Fibroblast of skin of right quadriceps (primary cell): ENCODE measurements around the gene SRGAP1.
"Not testable (repeated sequence)": the region's sequence is repeated elsewhere in the genome, so short reads cannot be mapped to it uniquely, and the experiment has no call there.

ENCODE experiments used
- DNase-seq: peaks from one replicate; pipeline ENCODE4 v3.0.0-alpha.2; 2013

The SRGAP1 gene

DNA sequence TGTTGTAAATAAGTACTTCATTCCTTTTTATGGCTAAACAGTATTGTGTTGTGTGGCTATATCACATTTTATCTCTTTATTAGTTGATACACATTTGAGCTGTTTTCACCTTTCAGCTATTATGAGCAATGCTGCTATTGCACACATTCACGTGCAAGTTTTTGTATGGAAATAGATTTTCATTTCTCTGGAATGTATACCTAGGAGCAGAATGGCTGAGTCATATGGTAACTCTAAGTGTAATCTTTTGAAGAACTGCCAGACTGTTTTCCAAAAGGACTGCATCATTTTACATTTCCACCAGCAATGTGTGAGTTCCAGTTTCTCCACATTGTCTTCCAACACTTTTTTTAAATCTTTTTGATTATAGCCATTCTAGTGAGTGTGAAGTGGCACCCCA, 134.0 kb downstream of the SRGAP1 start:
- DNase-seq = peak; percentile 88

DNA sequence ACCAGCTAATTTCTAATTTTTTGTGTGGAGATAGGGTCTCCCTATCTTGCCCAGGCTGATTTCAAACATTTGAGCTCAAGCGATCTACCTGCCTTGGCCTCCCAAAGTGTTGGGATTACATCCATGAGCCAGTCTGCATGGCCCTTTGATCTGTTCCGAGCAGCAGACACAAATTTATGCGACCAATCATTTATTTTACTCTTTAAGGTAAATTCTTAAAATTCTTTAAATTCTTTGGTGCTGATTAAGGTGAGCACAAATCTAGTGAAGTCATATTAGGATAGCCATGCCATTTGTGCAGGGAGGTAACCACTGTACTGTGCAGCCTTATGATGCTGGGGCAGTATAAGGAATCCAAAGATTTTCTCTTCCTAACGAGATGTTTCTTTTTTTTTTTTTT, 135.7 kb downstream of the SRGAP1 start:
- DNase-seq = no peak

DNA sequence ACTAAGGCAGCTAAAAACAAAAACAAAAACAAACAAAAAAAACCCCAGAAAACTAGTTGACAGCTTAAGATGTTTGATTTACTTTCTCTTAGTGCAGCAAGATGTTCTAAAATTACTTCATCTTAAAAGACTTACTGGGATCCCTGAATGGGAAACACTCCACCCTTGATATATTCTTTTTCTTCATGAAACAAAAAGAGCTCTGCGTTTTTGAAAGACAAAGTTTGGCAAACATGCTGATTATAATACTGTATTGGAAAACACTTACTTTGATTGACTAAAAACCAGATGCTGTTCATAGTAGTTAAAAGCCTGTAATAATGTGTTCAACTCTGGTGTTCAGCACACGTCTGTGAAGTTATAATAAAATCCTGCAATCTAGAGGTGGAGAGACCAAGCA, 136.8 kb downstream of the SRGAP1 start:
- no peak for DNase-seq

DNA sequence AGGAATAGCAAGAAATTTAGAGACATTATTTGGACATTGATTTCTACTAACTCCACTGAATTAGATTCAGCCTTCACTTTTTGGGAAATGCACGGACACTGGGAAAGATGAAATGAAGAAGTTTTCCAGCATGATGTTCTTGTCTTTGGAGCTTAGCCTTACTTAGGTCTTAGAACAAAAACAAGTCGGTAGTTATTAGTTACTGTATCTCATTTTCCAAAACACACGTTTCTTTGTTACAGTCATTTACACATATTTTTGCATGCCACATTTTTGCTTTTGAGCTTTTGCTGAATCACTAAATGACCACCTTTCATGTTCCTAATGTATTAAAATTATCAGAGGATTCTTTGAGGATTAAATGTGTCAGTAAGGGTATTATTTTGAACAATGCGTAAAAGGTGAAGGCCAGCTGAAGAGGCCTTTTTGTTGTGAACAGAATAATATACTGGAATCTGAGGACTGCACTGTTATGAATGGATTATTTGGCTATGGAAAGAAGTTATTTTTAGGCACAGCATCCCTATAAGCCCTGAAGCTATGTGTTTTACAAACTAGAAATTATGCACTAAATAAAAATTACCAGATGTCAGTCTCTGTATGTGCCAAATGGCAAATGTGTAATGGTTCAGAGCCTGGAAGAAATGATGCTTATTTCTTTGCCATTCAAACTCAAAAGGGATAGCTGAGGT, 138.2 kb downstream of the SRGAP1 start:
- DNase-seq = peak; percentile 23

DNA sequence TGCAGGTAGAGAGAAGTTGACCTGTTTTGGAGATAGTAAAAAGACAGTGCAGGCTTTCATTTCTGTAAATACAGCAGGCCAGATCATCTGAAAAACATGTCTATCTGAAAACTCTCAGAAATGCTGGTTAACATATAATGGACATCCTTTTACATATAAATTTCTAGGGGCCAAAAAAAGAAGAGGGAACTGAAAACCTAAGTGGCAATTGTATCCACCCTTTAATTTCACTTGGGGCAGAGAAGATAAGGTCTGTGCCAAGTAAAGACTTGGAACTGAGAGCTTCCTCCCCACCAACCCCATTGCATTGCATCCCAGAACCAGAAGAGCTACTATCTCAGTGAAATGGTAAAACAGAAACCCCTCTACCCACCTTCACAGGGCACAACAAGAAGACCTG, 141.0 kb downstream of the SRGAP1 start:
- no peak for DNase-seq

DNA sequence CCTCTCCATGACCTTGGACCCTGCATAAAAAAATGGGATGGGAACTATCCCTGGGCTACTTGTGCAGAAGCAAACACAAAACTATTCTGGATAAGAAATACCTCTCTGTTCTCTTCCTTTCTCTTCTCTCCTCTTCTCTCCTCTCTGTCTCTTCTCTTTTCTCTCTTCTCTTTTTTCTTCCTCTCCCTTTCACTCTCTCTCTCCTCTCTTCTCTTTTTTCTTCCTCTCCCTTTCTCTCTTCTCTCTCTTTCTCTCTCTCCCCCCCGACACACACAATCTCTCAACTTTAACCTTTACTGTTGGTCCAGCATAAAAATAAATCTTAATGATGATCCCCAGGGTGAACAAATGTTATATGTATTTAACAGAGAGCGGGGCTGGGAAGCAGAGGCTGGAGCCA, 141.4 kb downstream of the SRGAP1 start:
- no peak for DNase-seq

DNA sequence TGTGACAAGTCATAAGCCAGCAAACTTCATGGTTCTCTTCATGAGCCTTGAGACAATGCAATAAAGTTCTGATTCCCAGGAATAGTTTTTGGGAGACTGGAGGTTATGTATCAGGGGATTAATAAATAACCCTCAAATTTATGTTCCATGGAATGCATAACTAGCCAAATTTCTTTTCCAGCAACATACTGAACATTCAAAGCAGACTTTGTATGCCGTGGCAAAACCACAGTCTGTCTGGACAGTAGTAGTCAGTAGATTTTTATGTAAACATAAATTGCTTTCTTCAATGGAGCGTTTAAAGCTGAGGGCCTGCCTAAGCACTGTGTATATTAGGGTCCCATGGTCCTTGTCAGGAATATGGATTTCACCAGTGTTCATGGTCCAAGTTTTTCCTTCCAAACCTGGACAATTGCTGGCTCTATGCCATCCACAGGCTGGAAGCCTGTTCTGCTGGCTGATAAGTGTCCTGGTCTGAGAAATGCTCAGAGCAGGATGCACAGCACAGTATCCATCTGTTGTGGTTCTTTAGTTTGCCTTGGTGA, 144.9 kb downstream of the SRGAP1 start:
- peak; percentile 71 for DNase-seq

DNA sequence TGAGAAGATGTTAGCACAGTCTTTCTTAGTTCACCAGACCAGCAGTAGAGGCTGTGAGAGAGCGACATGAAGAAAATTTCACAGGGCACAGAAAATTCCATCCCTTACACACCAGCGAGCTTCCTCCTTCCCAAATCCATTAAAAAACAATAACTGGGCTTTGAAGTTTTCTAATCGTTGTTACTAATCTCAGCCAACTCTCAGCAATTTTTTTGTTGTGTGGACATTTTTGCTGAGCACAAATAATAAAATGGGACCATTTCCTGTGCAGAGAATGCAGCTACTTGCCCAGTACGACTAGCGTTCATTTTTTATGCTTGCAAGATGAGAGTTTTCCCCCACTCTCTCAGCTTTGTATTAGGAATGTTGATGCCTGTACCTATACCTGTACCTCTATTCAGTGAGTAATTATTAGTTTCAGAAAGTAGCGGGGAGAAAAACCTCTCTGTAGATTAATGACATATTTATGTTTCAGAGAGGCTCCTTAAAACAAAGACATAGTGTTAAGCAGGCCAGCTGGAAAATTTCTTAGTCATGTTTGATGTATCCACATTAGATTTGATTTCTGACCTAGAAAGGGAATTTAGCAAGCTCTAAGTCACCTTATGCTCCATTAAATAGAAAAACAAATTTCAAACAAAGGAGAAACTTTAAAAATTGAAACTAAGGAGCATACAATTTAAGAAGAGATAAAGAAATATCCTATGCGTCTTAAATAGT, 146.5 kb downstream of the SRGAP1 start:
- no peak for DNase-seq

DNA sequence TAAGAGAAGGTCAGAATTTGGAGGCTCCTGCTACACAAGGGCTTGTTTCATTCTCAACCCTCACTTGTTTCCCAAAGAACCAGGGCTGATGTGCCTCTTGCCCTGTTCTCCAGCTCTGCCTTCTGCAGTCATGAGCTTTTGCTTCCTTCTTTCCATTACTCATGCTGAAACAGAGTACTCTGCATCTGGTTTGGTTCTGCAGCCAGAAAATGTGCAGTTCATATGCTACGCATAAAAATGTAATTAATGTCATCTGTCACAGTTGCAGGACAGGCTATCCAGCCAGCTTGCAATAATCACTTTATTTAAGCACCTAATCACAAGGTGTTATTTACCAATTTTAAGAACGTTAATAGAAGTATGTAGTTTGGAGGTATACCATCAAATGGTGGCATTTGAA, 150.2 kb downstream of the SRGAP1 start:
- peak; percentile 76 for DNase-seq

DNA sequence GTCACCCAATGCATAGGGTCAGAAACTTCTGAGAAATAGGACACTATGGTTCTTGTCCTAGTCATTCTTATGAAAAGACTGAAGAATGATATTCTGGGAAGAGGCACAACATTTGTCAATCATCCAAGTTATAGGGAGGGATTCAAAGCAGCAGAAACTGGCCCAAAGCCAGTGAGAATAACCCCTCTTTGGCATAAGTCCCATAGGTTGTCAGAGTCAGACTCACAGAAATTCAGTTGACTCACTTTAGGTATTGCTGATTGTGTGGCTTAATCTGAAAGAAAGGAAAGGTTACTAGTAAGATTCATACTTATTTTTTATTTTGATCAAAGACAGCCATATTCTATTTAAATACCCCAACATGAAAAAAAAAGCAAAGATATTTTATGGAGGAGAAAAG, 151.0 kb downstream of the SRGAP1 start:
- DNase-seq = no peak

DNA sequence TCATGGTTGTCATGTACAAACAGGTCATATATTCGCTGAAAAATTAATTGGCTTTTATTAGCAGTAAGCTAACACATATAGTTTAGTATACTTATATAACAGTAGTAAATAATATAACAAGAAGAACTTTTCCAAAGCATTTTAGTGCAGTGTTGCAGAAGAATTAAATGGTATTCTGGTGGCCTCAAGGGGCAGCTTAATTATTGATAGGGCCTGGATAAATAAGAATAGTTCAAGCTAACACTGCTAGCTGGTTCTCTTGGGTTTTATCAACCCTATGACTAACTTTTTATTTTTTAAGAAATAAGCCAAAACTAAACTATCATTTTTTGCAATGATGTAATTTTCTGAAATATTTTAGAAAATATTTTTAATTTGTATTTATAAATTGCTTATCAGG, 152.1 kb downstream of the SRGAP1 start:
- DNase-seq = no peak

DNA sequence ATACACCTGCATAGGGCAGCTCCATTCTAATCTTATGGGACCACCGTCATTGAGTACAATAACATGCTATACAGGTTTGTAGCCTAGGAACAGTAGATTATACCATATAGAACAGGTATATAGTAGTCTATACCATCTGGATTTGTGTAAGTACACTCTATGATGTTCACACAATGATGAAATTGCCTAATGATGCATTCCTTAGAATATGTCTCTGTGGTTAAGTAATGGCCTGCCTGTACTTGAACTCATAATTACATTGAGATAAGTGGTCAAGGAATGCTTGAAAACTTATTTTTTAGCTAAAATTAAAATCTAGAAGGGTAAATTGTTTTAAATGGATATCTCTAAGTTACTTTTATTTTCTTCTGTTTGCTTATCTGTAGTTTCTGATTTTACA, 152.7 kb downstream of the SRGAP1 start:
- DNase-seq = no peak

DNA sequence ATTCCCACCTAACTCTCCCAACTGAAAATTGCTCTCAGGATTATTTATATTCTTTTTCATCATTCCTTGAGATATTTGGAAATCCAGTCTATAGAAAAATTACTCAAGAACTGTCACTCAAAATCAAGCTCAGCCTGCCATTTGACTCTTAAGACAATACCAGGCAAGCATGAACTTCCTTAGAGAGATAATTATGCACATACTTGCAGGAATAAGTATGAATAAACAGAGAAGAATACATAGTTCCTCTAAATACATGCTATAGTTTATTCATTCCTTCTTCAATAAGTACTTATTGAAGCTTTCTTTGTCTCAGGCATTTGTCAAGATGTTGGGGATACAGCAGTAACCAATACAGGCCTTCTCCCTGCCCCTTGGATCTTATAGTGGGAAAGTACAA, 154.1 kb downstream of the SRGAP1 start:
- DNase-seq = no peak

DNA sequence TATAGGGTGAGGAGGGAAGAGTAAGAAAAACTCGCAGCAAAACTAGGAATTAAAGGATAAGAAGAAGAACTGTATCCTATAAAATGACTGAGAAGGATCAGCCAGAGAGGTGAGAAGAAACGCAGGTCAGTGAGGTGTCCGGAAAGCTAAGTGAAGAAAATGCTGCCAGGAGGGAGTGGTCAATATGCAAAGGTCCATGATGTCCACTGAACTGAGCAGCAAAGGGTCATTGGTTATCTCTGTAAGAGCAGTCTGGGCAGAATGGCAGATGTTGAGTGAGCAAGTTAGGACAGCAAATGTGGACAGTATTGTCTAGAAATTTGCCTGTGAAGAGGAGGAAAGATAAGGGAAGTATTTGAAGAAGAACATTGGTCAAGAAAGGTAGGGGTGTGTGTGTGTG, 155.4 kb downstream of the SRGAP1 start:
- no peak for DNase-seq

DNA sequence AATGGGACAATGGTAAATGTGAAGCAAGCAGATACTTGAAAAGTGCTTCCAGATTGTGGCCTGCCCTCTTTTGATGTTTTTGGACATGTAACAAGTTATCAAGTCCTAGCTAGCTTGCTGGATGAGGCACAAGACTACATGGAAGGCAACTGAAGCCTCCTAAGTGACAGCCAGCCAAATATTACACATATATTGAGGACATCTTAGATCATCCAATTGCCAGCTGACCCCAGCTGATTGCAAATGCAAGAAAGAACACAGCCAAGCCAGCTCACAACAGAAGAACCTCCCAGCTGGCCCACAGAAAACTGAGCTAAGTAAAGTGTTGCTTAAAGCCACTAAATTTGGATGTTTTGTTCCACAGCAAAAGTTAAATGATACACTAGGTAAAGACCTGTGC, 156.9 kb downstream of the SRGAP1 start:
- DNase-seq = no peak

DNA sequence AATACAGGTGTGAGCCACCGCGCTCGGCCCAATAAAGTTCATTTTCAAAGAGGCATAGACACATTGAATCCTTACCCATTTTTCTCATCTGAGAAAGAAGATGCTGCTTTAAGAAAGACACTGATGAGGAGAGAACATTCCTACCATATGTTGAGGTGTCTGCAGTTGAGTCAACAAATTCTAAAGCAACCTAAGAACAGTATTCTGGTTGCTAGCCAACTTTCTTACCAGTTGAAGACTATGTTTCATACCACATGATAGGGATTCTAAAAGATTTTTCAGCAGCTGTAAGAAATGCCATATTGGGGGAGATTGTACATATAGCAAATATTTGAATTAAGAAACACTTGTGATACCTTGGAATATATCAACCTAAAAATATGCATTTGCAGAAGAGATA, 160.1 kb downstream of the SRGAP1 start:
- DNase-seq = peak; percentile 82

DNA sequence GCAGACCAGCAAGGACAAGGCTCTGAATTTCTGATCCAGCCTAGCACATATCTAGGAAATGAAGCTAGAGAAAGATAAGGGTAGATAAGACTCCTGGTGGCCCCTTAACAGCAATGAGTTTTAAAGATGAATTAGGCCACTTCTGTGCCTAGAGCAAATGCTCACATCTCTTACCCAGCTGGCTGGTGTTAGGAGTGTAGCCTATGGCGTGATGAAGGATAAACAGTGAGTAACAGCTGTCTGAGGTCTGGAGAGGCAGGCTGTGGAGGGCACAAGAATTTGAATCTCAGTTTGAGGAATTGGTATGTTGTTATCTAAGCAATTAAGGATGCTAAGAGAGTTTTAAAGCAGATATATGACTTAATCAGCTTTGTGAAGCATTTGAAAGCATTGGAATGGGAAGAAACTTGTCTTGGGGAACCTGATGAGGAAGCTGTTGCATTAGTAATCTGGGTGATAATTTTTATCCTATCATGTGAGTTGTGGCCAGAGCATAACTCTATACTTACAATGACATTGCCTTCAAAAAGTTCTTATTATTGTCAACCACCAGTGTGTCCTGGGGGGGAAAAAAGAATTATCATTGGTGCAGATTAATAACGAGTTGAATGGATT, 161.8 kb downstream of the SRGAP1 start:
- DNase-seq = peak; percentile 80

DNA sequence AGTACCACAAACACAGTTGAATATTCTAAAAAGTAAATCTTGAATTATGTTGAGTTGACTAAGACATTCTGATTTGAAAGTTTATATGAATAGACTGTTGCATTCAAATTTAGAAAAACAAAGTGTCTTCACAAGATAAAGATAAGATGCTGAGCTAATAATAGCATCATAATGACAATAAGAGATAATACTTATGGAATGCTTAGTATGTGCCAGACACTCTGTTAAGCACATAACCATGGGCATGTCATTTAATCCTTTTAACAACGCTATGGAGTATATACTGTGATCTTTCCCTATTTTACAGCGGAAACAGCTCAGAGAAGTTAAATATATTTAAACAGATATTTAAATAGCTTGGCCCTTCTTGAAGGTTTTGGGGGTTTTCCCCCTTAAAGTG, 163.4 kb downstream of the SRGAP1 start:
- DNase-seq = peak; percentile 42

DNA sequence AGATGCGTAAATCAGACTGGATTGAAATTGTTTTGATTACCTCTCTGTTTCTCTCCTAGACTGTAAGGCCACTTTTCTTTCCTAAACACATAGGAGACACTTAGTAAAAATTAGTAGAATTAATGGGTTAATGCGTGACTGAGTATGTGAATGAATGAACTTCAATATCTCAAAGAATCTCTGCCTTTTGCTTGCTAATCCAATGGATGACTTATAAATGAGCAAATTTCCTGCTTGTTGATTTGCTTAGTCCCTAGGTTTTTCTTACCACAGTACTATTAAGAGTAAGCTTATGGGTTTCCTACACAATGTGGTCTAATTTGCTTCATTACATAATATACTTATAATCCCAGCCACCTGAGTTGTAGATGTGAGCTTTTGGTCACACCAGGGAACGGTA, 164.1 kb downstream of the SRGAP1 start:
- no peak for DNase-seq

DNA sequence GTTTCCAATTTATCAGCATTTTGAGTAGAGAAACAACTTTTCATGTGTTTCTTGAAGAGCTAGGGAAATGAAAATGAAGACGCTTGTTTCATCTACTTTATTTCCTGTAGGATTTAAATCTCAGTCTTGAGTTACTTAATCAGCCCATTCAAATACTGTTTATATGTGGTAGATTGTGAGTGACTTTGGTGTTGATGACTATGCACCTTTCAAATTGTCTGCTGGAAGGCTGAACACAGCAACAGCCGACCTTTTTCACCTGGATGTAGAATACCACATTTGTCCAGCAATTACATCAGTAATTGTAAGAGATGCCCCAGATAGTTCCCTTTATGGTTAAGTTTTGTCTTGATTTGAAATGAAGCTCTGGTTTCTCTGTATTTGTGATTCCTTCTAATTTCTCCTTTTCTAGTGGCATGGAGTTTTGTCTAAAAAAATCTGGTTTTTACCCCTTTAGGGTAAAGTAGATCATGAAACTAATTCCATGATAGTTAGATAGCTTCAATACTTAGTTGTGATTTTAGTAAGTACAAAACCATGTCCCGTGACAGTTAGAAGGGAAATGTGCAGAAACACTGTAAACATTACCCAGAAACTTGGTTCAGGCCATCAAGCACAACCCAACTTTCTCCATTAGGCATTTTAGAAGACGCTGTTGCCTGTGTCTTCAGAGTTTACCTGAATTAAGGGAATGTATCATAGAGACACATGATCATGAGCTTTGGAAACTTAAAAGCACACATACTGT, 165.0 kb downstream of the SRGAP1 start:
- no peak for DNase-seq

DNA sequence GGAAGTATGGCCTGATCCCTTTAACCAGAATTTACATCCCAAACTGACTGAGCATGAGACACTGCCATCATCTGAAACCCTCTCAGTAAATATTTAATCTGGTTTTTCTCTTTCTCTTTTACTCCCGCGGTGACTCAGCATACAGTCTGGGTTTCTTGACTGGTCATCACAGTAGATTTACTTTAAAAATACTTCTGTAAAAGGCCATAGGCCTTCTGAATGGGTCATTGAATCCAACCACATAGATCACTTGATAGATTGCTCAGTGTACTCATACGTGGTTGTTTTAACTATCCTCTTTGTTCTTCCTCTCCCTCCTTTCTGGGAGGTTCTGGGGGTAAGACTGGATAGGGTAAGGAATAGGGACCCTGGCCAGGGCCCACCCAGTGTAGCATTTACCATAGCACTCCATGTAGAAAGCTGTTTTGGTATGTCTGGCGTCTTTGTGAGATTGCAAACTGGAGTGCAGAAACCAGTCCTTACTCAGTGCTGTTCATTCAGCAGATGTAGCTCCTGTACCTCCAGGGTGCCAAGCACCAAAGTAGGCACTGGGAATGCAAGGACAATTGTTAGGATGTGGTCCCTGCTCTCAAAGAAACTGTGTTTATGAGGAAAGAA, 165.7 kb downstream of the SRGAP1 start:
- DNase-seq = peak; percentile 57

DNA sequence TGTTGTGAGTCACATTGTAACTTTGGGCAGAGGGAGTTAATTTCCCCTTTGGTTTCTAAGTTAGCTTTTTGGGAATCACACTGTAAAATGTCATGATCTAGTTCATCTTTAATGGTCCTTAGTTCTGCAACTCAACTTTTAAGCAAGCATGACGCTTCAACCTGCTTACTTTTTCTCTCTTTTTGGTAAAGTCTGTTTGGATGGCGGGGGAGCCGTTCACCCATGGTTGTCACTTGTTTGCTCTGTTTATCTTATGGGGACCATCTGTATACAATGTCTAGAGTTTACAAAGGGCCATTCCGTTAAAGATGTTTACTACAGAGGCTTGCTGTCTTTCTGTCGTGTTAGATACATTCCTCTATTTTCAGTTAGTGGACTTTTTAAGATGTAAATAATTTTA, 172.0 kb downstream of the SRGAP1 start:
- DNase-seq = no peak

DNA sequence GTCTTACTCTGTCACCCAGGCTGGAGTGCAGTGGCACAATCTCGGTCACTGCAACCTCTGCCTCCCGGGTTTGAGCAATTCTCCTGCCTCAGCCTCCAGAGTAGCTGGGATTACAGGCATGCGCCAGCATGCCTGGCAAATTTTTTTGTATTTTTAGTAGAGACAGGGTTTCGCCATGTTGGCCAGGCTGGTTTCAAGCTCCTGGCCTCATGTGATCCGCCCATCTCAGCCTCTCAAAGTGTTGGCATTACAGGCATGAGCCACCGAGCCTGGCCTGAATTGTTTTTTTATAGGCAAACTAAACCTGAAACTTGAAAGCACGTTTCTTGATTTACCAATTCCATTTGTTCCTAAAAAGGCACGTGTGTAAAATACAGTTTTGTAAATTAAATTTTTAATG, 173.6 kb downstream of the SRGAP1 start:
- not testable (repeated sequence) for DNase-seq
